ENCODE measurements around the gene FGR.

Gene FGR

DNA sequence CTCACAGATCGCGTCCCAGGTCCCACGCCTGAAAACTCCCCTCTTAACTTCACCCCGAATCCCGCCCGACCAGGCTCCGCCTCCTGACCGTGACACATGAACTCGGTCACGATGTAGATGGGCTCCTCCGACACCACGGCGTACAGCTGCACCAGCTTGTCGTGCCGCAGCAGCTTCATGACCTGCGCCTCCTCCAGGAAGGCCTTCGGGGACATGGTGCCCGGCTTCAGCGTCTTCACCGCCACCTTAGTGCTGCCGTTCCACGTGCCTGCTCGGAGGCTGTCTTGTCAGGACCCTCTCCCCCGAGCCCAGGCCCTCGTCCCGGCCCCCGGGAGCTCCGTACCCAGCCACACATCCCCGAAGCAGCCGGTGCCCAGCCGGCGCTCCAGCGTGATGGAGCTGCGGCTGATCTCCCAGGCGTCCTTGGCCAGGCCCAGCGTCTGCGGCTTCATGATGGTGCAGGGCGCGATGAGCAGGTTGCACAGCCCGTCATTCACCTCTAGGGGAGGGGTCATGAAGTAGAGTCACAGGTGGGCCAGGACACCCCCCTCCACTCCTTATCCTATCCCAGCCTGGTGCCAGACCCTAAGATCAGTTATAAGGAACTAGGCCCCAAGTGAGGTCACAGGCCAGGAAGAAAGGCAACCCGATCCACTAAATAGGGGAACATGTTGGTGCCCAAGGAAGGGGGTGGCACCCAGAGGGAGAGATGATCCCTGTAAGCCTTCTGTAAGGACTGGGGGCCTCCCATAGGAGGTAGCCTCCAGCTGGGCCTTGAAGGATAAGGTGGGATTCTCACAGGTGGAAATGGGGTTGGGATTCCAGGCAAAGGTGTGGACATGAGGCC, 19.4 kb downstream of the FGR start:
- no peak for DNase-seq

DNA sequence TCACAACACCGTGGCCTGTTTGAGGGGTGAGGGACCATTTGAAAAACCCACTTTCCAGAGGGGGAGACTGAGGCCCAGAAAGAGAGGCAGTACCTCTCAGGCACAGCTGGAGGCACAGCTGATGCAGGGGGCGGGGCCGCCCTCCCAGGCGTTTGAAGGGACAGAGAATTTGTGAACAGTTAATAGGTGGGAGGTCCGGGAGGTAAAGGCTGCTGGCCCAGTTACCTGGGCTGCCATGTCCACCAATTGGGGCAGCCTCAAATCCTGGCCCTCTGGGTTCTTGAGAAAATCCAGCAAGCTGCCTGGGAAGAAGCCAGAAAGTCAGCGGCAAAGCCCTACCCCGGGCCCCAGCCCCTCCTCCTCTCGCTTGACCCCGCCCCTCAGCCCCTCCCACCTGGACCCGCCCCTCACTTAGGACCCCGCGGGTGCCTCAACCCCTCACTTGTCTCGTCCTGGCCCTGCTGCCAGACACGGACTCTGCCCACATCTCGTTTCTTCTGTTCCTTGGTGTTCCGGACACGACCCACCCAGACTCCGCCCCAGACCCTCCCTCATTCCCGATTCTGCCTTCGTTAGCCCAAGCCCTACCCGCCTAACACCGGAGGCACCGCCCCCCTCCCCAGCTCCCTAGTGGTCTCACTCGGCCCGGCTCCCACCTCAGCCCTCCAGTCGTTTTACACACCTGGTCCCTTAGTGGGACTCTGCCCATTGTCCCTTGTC, 20.2 kb downstream of the FGR start:
- no peak for DNase-seq

DNA sequence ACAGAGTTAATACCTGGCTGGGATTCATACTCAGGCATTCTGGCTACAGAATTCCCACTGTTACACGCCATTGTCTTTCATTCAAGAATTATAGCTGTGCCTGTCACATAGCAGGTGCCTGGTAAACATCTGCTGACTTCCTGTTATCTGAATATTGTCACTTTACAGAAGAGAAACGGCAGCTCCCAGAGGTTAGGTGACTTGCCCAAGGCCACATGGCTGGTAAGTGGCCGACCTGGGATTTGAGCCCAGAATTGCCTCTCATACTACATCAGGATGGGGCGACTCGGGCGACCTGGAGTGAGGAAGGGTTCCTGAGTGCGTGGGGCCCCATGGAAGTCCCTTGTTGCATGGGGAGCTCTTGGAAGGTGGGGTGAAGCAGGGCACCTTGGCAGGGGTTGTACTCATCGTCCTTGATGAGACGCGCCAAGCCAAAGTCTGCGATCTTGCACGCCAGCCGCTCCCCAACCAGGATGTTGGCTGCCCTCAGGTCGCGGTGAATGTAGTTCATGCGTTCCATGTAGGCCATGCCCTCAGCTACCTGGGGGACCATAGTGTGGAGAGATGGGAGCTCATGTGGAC, 20.9 kb downstream of the FGR start:
- DNase-seq, result no peak

DNA sequence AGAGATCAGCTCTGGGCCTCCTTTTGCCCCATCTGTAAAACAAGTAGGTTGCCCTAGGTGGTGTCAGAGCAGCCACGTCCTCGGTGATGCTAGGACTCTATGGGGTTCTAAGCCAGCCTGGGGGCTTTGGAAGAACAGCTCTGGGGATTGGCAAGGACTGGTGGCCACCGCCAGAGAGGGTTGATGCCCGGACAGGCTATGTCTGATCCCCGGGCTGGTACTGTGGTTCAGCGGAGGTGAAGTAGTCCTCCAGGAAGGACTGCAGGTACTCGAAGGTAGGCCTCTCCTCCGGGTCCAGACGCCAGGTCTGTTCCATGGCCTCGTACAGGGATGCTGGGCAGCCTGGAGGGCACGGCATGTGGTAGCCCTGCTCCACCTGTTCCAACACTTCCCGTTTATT, 22.3 kb downstream of the FGR start:
- no peak for DNase-seq

DNA sequence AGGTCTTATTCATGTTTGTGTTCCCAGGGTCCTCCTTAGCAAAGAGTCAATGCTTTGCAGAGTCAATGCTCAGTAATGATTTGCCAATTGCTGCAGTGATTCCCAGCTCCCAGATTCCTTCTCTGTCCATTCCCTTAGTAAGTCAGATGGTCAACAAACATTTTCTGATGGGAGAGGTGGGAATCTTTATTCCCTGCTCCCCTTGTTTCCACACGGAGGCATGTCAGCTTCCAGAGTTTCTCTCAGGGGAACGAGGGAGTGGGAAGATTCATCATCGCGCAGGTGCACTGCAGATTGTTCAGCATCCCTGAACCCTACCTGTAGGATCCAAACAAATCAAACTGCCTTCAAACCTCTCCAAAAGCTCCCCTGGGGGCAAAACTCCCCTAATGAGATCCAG, 23.5 kb downstream of the FGR start:
- no peak for DNase-seq

DNA sequence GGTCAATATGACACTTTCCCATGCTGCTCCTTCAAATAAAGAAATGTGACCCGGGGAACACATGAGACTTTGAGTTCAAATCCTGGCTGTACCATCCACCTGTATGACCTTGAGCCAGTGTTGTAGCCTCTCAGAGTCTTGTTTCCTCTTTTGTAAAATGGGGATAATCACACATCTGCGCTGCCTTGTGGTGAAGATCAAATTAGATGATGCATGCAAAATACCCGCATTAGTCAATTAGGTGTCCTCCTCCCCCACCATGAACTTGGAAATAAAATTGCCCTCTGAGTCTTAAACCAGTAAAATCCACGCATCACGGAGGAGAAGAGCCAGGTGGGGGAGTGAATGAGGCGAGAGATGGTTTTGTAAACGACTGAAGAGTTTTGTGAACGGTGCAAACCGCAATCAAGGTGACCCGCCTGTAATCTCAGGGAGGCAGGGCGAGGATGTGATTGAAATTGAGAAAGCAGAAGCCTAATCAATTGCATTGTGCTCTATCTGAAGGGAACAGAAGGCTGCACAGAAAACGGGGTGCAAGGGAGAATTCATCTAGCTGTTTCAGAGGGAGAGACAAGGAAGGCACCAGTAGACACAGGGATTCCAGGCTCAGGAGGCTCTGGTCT, 25.3 kb downstream of the FGR start:
- no peak for DNase-seq

DNA sequence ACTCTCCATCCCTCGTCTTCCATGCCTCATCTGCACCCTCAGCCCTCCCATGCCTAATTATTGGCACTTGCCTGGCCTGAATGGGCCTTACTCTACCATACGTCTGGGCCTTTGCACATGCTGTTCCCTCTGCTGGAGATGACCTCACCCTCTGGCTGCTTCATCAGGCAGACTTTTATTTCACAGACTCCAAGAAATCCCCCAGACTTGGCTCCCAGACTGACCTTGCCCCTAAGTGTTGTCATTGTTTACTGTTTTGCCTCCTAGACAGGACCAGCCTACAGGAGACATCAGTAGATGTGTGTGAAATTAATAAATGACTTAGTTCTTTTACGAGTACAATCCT, 25.8 kb downstream of the FGR start:
- DNase-seq, result no peak

DNA sequence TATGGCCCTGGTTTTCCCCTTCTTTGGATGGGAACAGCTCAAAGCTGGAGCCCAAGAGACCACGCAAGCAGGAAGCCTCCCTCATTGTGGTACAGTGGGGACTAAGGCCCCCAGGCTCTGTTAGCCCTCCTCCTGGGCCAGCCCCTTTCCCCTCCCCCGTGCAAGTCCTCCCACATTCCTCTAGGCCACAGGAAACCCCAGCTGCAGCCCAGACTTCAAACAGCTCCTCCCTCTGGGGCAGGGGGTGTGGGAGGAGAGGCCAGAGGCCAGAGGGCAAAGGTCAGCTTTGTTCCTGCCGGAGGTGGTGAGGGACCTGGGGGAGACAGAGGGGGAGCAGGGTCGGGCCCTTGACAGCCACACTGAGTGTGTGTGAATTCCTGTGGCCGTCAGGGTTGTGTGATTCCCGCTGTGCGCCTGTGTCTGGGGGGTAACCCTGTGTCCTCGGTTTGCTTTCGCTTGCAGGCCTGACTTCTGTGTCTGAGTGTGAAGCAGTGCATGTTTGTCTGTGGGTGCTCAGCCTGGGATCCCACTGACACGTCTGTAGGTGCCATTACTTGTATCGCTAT, 27.7 kb downstream of the FGR start:
- DNase-seq, result no peak

DNA sequence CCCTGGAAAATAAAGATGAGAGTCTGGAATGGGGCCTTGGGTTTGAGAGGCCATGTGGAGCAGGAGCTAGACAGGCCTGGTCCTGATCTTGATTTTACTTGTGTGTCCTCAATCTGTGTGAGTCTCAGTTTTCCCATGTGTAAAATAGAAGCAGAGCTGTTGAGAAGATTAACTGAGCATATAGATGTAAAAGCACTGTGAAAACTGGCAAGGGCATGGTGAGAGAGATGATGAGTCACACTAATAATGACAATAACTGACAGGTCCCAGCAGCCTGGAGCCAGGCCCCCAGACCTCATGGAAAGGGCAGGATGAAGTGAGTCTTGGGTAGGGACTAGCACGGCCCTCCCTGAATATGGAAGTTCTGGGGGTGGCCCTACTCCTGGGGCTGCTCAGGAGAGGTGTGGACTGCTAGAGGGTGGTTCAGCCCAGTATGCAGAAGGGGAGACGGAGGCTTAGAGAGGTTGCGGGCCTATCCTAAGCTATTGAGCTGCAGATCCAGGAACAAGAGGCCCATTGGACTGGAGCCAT, 28.2 kb downstream of the FGR start:
- no peak for DNase-seq

DNA sequence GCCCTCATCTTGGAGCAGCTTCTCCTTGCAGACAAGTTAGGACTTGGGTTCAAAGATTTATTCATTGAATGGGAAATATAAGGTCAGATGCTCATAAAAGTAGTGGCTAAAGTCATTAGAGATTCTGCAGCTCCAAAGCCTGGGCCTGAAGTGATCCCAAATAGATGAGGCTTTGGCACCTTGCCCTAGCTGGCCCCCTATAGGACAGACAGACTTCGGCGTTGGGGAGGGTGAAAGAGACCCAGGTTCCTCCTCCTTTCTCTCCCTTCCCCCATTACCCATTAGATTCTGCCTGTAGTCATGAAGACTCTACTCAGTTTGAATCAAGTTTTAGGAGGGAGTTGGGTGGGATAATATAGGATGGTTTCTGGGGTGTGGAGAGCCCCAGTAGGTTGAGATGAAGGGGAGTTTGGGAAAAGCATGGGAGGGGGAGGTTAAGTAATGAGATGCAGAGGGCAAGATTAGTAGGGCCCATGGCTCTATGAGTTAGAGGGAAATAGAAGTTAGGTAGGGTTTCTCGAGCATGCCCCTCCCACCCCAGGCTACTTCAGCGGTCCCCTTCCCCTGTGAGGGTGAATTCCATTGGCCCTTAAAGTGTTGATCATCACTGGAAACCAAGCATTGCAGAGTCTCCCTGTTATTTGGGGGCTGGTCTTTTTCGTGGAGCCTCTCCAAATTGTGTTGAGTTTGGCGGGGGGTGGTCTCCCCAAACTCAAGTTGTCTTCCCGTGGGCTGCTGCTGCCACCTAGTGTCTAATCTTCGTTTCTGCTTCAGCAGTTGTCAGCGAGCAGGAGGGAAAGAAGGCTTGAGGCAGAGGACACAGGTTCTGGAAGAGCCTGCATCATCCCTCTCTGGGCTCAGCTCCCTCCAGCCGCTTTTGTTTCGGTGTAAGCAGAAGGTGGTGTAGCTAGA, 28.9 kb downstream of the FGR start:
- peak in 4 of 5 donors; percentile 43 to 57 (median 54) for DNase-seq

DNA sequence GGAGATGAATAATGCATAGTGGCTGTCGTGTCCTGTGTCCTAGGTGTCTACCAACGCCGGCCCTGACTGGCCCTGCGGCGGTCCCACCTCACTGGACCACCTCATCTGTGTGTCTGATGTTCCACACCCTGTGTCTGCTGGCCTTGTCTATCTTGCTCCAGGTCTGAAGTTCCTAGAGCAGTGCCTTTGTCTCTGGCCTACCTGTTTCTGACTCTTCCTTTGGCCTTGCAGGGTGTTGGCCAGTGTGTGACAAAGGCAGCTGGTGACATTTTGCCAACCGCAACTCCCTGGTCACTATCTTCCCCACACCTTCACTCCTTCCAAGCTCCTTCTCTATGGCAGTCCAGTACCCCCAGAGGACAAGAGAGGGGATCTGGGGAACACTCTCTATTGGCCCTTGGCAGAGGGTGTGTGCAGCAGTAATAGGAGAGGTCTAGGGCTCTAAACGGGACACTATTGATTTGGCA, 29.7 kb downstream of the FGR start:
- no peak for DNase-seq

DNA sequence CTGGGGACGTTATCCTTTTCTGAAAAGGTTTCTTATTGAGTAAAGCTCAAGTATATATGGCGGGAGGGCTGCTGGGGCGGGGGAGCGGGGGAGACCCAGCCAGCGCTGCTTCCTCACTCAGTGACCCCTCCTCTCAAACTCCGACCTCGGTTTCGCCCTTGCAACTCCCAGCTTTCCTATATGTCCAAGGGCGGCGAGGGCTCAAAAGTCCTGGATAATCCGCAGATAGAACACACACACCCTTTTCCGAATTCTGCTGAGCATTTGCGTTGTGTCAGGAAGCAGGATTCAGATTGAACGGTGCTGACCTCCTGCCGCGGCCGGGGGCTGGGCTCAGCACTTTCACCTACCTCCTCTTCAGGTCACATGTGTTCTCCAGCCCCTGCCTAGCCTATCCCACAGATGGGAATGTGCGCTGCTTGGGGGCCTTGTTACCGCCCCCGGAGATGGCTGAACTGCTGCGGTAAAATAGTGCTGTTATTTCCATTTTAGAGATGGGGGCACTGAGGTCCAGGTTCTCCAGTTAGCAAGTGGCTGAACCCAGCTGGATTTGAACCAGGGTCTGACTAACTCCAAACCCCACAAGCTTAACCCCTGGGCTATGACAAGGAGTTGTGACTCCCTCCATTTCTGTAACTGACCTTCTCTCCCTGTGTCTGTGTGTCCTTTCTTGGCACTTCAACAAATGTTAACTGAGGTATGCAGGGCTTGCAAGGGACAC, 30.2 kb downstream of the FGR start:
- DNase-seq, result no peak

DNA sequence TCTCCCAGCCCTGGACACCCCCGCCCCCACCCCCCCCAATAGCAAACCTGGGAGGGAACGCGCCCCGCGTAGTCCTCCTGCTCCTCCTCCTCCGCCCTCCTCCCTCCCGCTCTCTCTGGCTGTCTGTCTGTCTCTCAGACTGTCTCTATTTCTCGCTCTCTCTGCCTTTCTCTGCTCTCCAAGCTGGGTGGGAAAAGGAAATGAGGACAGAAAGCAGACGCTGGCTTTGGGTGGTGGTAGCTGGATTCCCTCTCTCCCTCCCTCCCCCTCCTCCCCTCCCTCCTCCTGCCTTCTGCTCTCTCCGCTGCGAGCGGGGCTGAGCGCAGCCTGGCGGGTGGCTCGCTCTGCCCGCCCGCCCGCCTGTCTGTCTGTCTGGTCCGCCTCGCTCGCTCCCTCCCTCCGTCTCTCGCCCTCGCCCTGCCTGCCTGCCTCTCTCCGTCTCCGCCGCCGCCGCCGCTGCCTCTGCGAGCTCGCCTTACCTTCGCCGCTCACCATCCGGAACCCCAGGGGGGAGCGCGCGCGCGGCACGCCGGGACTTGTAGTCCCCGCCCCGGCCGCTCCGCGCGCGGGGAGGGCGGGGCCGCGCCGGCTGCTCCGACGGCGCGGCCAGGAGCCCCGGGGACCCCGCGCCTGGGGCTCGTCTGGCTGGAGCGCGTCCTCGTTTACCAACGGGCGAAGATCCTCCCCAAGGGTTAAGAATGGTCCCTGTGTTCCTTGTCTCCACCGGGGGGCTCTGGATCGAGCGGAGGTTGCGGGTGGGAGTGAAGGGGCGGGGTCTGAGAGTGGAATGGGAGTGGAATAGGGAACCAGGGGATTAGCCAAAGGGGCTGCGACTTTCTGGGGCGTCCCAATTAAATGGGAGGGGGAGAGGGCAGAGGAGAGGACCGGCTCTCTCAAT, 31.1 kb downstream of the FGR start, which contains the start of gene AHDC1:
Gene AHDC1, minus strand, starts transcription at position 464 of the 898 bp plus-strand sequence. CDS start 52,029 bp downstream, outside the sequence.
- DNase-seq, result peak; percentile 84 to 91 (median 89)

DNA sequence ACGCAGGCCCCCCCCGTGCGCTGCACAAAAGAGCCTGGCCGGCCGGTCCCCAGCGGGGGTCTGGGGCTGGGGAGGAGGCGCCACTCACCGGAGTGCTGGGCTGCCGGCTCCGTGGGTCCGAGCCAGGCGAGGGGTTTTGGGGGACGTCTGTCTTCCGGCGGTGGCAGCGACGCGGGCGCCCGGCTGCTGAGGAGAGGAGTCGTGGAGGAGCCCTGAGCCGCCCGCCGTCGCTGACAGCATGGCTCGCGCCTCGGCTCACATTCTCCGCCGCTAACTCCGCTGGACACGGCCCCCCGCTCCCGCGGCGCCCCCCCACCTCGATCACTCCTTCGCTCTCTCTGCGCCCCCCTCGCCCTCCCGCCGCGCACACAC, 31.7 kb downstream of the FGR start:
- peak in 4 of 5 donors; percentile 22 to 32 (median 24) for DNase-seq

DNA sequence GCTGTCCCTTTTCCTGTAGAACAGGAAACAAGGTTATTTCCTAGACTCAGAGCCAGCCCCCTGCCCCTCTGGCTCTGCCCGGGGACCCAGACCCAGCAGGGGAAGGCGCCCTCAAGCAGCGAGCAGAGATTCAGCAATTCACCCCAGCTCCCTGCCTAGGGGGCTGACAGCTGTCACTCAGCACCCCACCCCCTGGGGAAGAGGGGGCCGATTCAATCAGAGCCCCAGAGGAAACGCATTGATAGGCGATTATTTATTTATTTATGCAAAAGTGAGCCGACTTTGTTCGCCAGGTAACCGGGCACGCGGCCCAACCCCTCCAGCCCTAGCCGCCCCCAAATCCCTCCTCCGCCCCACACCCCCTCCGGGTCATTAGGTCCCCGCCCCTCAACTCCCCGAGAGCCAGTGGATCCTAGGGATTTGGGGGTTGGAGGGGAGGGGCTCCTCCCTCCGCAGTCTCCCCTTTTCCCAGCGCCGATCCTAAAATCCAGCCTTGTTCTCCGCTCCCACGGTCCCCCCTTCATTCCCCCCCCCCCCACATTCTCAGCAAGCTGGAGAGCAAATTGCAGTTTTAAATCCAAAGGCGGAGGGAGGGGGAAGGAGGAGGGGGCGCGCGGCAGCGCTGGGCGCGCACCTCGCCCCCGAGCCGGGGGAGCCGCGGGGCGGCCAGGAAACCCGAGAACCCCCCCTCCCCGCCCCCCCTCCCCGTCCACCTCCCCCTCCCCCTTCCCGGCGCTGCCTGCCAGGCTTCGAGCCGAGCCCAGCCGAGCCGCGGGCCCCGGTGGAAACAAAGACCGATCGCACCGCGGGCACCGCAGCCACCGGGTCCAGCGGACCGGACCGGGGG, 32.3 kb downstream of the FGR start:
- DNase-seq, result peak in 3 of 5 donors; percentile 36 to 49 (median 38)

DNA sequence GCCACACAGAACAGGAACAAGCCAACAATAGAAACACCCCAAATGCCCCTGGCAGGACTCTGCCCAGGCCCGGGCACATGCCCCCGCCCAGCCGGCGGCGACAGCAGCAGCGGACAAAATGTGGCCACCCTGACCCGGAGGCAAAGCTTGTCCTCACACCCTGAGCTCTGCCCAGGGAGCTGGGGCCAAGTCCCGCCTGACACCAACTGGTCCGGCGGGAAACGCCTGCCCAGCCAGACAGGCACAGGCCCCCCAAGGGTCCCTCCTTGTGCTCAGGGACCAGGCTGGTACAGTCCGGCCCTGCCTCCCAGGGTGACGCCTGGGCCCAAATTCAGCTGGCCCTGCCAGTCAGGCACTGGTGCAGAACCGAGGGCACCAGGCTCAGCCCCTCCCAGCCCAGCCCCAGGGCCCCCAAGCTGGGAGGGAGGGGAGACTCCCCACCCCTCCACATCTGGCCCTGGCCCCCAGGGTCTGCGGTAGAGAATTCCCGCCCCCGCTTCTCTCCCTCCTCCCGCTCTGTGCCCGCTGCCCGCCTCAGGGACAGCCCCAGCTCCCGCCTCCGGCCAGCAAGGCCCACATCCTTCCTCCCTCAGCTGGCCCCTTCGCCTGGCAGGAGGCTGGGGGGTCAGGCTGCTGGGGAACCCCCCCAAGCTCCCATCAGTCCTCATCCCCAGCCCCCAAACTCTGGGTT, 33.1 kb downstream of the FGR start:
- no peak for DNase-seq

DNA sequence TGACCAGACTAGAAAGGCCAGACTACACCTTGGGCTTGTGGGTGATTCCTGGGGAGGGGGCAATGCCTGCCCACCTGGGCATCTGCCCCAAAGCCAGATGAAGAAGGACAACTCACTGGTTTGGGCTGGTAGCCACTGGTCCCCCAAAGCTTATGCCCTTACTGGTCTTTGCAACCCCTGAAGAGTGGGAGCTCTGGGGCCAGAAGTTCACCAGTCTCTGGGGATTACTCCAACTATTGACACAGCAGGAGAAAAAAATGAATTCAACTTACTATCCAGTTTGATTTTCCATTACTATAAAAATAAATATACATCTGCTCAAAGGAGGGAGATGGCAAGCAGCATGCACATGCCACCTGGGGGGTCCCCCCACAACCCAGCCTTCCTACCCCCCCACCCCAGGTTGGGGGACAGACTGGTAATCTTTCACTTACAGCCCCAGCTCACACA, 33.6 kb downstream of the FGR start:
- no peak for DNase-seq
